Glomerular visceral epithelial cell (primary cell): Measurements from ENCODE around the gene TBC1D25.
"Not testable (repeated sequence)": the region's sequence is repeated elsewhere in the genome, so short reads cannot be mapped to it uniquely, and the experiment has no call there.

Experiments
- DNase-seq: peaks from one replicate; pipeline ENCODE4 v3.0.0-alpha.2; 2016; ENCODE audit errors: extremely low spot score

TBC1D25 gene

DNA sequence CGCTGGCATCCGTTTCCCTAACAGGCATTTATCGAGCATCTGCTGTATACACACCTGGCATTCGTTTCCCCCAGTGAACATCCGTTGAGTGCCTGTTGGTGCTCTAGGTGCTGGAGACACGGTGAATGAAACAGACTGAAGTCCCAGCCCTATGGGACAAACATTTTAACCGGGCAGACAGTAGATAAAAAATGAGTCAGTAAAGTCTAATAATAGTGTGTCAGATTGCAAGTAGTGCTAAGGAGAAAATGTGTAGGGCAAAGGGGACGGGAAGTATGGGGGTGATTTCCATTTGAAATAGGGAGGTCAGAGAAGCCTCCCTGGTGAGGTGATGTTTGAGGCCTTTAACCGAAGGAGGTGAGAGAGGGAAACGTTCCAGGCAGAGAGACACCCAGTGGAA, 23.2 kb upstream of the TBC1D25 start:
- no peak for DNase-seq

DNA sequence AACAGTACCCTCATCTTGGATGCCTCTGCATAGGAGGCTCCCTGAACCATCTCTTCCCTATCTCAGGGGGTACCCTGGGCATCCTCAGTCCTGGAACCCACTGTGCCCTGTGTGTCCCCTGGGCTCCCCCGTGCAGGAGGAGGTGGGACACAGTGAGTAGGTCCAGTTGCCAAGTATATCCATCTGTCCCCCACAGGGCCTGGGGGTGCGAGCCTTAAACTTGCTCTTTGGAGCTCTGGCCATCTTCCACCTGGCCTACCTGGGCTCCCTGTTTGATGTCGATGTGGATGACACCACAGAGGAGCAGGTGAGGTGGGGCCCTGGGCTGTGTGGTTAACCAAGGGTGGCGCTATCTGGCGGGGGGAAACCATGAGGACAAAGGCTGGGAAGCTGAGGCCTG, 22.5 kb upstream of the TBC1D25 start:
- DNase-seq = no peak

DNA sequence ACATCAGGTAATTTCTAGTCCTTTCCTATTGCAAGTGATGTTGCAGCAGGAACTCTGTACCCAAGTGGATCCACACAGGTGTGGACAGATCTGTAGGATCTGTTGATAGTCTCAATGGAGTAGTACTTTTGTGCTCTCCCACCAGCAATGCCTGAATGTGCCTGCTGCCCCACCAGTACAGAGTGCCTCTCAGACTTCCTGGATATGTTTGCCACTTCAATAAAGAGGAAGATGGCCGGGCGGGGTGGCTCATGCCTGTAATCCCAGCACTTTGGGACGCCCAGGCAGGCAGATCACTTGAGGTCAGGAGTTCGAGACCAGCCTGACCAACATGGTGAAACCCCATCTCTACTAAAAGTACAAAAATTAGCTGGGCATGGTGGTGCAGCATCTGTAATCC, 20.0 kb upstream of the TBC1D25 start:
- not testable (repeated sequence) for DNase-seq

DNA sequence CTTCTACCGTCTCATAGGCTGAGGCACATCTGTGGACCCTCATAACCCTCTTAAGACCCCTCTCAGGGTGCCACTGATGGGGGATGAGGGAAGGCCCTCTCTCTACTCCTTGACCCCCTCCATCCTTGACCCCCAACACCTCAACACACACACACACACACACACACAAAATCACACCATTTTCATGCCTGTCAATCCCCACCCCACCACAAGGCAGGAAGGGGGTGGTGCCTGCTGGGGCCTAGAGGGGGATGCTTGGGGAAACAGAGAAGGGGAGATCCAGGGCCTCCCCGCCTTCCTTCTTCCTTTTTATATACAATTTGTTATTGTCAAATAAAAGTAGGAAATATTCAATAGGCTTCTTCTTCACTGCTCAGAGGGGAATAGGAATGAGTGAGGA, 19.1 kb upstream of the TBC1D25 start:
- DNase-seq = no peak

DNA sequence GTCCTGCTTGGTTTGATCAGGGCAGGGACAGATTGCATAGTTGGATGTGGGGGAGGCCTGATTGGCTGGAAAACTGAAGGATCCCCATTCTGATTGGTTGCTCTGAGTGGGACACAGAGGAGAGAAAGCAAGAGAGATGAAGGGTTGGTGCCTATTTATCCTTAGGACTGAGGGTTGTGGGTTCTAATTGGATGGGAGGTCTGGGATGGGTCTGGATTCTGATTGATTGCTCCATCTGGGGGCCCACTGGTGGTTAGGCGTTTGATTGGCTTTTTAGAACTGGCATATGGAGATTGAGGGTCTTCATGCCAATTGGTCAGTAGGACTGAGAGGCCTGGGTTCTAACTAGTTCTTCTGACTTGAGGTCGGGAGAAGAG, 18.6 kb upstream of the TBC1D25 start:
- DNase-seq = no peak

DNA sequence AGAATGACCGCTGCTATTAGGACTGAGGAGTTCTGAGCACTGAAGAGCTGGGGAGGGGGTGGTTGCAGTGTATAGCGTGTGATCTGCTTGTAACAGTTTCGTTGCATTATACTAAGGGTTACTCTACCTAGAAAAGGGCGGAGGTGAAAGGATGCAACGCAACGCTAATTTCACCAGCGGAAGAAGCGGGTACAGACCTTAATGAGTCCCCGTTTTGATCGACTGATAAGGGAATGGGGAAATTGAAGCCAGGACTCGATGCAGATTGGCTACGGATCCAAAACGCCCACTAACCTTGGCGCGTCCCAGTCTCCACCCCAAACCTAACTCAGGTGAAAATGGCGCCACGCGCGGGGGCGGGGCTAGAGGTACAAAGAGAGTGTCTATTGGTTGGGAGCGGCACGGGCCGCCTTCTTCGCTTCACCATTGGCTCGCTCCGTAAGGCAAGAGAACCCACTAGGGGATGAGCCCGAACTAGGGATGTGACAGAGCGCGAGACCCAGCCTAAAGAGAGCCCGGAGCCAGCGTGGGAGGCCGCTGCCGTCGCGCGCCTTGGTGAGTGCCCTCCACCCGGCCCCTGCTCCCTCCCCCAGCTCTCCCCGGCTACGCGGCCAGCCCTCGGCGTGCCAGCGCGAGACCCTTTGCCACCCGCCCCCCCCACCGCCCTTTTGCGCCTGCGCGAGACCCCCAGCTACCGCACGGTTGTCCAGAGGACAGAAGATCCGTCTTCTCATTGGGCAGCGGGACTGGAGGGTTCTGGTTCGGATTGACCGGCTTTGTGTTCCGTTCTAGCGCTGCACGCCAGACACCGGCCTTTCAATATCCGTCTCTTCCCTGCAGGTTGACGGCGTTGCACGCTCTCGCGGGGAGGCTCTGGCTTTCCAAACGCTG, 17.9 kb upstream of the TBC1D25 start, which contains the start of gene EBP:
Gene EBP (plus strand): TSS at position 456 of the 891 bp plus-strand sequence. CDS start 1,964 bp downstream, outside the sequence.
- peak; percentile 92 for DNase-seq

DNA sequence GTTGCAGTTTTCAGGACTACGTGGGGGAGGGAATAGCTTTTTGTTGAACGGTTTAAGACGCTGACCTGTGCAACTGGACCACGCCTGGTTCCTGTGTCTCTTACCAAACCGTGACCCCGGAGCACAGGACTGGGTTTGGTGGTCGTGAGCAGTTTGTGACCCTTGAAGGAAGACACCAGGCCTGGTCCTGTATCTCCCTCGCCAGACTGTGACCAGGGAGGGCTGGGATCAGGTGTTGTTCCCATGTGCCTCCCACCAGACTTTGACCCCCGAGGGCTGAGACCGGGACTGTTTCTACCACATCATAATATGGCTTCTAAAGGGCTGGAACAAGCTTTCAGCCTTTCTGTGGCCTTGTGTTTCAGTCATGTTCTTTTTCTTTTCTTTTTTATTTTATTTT, 17.2 kb upstream of the TBC1D25 start:
- DNase-seq = no peak

DNA sequence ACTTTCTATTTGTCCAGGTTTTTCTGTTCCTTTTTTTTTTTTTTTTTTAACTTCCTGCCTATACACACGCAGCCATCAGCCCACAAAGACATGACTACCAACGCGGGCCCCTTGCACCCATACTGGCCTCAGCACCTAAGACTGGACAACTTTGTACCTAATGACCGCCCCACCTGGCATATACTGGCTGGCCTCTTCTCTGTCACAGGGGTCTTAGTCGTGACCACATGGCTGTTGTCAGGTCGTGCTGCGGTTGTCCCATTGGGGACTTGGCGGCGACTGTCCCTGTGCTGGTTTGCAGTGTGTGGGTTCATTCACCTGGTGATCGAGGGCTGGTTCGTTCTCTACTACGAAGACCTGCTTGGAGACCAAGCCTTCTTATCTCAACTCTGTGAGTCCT, 15.8 kb upstream of the TBC1D25 start:
- no peak for DNase-seq

DNA sequence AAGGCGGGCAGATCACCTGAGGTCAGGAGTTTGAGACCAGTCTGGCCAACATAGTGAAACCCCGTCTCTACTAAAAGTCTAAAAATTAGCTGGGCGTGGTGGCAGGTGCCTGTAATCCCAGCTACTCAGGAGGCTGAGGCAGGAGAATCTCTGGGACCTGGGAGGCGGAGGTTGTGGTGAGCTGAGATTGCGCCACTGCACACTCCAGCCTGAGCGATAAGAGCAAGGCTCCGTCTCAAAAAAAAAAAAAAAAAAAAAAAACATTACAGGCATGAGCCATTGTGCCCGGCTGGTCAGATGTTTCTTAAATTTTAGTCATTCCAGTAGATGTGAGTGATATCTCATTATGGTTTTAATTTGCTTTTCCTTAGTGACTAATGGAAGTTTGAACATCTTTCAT, 13.7 kb upstream of the TBC1D25 start:
- DNase-seq = not testable (repeated sequence)

DNA sequence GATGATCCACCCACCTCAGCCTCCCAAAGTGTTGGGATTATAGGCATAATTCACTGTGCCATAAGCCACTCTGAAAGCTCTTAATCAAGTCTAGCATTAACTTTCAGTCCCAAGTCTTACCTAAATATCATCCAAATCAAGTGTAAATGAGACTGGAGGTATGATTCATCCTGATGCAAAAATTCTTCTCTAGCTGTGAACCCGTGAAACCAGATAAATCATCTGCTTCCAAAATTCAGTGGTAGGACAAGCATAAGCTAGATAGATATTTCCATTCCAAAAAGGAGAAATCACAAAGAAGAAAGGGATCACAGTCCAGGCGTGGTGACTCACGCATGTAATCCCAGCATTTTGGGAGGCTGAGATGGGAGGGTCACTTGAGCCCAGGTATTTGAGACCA, 8.8 kb upstream of the TBC1D25 start:
- DNase-seq = peak; percentile 4

DNA sequence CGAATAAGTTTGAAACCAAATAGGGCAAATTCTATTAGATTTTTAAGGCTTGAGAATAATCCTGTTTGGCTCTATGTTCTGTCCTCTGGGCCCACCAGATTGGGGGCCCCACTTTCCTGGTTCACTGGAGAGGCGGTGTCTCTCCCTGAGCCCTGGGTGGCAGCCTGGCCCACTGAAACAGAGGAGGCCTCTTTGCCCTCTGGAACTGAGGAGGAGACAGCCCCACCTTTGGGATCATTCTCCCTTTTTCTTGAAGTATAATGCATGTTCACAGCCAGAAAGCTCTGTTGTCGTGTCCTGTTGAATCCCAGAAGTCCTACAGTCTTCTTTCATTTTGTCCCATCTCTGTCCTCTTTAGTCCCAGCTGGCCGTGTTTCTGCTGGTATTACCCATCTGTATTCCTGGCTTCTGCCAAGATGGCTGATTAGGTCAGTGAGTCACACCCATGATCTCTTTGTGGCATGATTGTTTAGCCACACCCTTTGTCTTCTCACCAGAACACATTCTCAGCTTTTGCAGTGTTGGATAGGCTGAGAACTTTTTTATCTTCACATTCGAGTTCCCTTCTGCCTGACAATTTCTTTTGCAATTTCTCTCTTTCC, 8.1 kb upstream of the TBC1D25 start:
- peak; percentile 57 for DNase-seq

DNA sequence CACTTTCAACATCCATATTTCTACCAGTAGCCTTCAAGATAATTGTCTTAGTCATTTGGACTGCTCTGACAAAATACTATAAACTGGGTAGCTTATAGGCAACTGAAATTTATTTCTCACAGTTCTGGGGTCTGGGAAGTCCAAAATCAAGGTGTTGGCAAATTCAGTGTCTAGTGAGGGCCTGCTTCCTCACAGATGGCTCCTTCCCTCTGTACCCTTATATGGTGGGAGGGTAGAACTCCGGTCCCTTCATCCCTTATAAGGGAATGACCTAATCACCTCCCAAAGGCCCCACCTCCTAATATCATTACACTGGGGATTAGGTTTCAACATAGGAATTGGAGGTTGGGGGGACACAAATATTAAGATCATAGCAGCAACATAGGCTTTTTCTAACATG, 7.4 kb upstream of the TBC1D25 start:
- no peak for DNase-seq

DNA sequence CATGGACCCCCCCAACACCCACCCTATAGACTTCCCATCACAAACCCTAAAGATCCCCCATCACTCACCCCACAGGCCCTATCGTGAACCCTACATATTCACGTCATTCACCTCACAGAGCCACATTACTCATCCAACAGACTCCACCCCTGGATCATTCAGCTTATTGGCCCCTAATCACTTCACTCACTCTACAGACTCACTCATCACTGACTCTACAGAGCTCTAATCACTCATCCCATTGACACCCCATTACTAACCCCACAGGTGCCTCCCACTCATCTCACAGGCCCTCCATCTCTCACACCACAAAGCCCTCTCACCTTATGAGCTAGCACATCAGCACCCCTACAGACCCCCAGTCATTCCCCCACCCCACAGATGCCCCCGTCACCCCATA, 6.3 kb upstream of the TBC1D25 start:
- no peak for DNase-seq

DNA sequence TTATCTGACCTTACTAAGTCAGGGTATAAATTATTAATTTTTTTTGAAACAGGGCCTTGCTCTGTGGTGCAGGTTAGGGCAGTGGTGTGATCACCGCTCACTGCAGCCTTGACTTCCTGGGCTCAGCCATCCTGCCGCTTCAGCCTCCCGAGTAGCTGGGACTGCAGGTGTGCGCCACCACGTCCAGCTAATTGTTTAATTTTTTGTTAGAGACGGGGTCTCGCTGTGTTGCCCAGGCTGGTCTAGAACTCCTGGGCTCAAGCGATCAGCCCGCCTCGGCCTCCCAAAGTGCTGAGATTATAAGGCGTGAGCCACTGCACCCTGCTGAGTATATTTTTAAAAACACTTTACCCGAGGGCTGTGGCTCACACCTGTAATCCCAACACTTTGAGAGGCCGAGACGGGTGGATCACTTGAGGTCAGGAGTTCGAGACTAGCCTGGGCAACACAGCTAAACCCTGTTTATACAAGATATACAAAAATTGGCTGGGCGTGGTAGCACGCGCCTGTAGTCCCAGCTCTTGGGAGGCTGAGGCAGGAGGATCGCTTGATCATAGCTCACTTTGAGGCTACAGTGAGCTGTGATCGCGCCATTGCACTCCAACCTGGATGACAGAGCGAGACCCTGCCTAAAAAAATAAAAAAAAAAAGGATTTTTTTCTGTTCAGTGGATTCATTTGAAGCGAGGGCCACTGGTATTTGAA, 721 bp upstream of the TBC1D25 start:
- no peak for DNase-seq

DNA sequence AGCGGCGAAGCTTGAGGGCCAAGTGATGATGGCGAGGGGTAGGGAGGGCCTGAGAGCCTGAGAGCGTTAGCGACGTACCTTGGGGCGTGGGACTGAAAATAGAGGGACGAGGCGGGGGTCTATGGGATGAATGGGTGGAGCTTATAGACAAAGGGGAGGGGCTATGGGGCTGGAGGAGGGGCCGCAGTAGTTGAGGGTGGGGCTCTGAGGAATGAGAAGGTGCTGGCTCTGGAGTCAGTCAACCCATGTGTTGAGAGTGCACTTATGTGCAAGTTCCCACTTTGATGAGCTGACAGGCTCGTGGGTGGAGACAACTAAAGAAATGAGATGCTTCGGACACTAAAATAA, 488 bp downstream of the TBC1D25 start:
- DNase-seq = peak; percentile 43

DNA sequence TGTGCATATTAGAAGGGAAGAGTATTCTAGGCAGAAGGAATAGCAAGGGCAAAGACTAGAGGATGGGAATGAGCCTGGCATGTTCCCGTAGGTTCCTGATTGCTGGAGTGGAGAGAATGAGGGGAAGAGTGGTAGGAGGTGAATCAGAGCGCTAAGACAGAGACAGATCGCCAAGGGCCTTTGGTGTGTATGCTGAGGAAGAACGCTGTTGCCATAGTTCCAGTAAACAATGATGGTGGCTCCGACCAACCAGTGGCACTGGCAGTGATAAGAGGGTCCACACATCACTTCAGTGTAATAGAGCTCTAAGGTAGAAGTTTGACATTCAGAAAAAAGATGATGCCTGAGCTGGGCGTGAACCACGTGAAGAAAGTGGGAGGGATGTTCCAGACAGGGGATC, 966 bp downstream of the TBC1D25 start:
- no peak for DNase-seq

DNA sequence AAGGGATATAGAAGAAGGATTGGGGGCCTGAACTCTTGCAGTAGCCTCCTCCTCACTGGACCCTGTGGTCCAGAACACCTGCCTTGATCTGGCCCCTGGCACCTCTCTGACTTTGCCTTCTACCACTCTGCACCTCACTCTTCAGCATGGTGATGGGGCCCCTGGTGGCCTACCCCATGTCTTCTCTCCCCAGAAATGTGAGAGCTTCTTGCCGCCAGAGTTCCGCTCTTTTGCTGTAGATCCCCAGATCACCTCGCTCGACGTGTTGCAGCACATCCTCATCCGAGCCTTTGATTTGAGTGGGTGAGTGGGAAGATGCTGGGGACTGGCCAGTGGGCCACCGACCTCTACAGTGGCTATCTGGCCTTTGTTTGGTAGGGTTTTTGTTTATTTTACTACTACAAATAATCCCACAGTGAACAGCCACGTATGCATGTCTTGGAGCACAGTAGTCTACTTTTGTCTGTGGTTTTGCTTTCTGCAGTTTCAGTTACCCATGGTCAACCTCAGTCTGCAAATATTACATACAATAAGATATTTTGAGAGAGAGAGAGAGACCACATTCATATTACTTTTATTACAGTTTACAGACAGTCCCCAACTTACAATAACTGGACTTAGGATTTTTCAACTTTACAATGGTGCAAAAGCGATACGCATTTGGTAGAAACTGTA, 1.8 kb downstream of the TBC1D25 start:
- DNase-seq = no peak

DNA sequence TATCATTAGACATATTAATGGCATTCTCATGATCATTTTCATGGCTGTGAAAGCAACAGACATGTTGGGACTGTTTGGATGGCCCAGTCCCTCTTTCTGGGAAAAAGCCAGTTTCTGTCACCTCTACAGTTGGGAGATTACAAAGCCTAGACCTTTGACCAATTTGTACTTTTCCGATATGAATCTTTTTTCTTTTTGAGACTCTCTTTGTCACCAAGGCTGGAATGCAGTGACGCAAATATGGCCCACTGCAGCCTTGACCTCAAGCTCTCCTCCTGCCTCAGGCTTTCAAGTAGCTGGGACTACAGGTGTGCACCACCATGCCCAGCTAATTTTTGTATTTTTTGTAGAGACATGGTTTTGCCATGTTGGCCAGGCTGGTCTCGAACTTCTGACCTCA, 9.4 kb downstream of the TBC1D25 start:
- no peak for DNase-seq

DNA sequence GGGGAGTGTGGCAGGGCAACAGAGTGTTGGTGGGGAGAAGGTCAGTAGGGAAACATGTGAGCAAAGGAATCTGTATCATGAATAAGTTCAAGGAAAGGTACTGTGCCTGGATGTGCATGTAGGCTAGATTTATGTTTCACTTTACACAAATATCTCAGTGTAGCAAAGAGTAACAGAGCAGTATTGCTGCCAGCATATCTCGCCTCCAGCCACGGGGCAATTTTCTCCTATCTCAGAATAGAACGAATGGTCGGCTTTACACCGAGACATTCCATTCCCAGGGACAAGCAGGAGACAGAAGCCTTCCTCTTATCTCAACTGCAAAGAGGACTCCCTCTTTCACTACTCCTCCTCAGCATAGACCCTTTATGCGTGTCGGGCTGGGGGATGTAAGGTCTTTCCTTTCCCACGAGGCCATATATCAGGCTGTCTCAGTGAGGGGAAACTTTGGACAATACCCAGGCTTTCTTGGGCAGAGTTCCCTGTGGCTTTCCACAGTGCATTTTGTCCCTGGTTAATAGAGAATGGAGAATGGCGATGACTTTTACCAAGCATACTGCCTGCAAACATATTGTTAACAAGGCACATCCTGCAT, 16.3 kb downstream of the TBC1D25 start:
- DNase-seq = not testable (repeated sequence)

DNA sequence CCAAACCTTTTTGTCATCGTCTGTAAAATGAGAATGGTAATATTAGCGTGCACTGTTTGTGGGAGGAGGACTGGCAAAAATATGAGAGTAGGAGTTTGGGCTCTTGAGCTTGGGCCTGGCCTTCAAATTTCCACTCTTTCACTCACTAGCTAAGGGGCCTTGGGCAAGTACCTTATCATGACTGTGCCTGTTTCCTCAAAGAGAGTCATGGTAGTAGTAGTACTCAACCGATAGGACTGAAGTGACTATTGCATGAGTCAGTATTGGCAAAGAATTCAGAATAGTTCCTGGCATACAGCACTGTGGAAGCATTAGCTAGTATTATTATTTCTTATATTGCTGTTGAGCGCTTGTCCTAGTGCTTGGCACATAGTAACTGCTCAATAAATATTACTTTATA, 18.8 kb downstream of the TBC1D25 start:
- peak; percentile 32 for DNase-seq

DNA sequence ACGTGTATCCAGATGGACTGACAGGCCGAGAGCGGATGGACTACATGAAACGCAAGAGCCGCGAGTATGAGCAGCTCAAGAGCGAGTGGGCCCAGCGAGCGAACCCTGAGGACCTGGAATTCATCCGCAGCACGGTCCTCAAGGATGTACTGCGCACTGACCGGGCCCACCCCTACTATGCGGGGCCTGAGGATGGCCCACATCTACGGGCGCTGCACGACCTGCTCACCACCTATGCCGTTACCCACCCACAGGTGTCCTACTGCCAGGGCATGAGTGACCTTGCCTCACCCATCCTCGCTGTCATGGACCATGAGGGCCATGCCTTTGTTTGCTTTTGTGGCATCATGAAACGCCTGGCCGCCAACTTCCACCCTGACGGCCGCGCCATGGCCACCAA, 20.1 kb downstream of the TBC1D25 start:
- DNase-seq = no peak

DNA sequence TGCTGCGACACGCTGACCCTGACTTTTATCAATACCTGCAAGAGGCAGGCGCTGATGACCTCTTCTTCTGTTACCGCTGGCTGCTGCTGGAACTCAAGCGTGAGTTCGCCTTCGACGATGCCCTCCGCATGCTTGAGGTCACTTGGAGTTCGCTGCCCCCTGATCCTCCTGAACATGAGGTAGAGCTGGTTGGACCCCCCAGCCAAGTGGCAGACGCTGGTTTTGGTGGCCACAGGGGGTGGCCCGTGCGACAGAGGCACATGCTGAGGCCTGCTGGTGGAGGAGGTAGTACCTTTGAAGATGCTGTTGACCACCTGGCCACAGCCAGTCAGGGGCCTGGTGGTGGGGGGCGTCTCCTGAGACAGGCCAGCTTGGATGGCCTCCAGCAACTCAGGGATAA, 20.5 kb downstream of the TBC1D25 start:
- no peak for DNase-seq
